Activated CD8-positive, alpha-beta memory T cell treated with anti-CD3 and anti-CD28 coated beads for 4 hours (primary cell): Measurements from ENCODE around the gene EBI3.
"Not testable (repeated sequence)": the region's sequence is repeated elsewhere in the genome, so short reads cannot be mapped to it uniquely, and the experiment has no call there.

Experiments used
- DNase-seq, 2 donors: peaks; one replicate each; pipeline ENCODE4 v3.0.0-alpha.2; 2020; ENCODE audit warnings: low read depth in 2 of 2

Gene EBI3

DNA sequence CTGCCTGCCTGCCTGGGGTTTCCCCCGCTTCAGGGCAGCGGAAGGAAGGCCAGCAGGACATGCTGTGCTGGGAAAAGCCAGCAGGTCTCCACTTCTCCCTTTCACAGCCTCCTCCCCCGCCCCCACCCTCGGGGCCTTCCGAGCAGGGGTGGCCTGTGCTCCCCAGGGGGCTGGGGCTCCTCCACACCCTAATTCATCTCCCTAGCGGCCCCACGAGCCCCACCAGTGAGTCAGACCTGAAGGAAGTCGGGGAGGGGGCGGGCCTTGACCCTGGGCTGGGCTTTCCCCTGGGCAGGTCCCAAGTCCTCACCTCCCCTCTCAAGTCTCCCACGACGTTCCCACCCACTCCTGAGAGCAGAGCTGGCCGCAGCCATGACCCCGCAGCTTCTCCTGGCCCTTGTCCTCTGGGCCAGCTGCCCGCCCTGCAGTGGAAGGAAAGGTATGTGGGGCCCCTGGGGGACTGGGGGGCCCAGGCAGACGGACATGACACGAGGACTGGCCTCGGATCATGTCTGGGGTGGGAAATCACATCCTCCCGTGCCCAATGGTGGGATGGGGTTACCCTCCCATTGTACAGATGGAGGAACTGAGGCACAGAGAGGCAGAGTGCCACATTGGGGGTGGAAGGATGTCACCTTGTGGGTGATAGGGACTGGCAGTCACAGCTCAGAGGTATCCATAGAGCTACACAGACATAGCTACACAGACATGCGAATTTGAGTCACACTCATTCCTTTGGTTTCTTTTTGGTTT, at the start of gene EBI3:
TSS of gene EBI3 (plus strand) at position 345 of the 753 bp plus-strand sequence. CDS start at position 373, 28 bp downstream.
- peak in 1 of 2 donors; percentile 6 for DNase-seq

DNA sequence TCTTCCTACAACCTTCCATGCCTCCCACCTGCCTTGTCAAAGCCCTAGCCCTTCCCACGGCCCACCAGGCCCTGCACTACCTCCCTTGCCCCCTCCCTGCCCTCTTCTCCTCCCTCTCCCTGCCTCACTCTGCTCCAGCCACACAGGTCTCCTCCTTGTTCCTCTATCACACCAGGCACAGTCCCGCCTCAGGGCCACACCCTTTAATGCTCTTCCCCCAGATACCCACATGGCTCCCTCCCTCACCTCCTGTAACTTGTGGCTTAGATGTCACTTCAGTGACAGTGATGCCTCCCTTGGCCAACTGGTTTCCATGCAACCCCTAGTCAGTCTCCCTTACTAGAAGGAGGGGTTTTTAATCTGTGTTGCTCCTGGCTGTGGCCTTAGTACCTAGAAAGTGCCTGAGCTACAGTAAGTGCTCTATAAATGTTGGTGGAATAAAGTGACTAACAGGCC, 48.2 kb upstream of the EBI3 start:
- DNase-seq, result no peak

- peak; percentile 91 to 94 for DNase-seq
Measured at GRCh38 chr19:4182084-4182810, 47.1 kb upstream of the EBI3 start, which contains the start of the genes ANKRD24 and SIRT6. Gene ANKRD24, plus strand, starts transcription at chr19:4182689. Its CDS starts 3,737 bp downstream, at chr19:4186426. Gene SIRT6, minus strand, starts transcription at chr19:4182563. Its CDS starts 24 bp downstream, at chr19:4182539.

DNA sequence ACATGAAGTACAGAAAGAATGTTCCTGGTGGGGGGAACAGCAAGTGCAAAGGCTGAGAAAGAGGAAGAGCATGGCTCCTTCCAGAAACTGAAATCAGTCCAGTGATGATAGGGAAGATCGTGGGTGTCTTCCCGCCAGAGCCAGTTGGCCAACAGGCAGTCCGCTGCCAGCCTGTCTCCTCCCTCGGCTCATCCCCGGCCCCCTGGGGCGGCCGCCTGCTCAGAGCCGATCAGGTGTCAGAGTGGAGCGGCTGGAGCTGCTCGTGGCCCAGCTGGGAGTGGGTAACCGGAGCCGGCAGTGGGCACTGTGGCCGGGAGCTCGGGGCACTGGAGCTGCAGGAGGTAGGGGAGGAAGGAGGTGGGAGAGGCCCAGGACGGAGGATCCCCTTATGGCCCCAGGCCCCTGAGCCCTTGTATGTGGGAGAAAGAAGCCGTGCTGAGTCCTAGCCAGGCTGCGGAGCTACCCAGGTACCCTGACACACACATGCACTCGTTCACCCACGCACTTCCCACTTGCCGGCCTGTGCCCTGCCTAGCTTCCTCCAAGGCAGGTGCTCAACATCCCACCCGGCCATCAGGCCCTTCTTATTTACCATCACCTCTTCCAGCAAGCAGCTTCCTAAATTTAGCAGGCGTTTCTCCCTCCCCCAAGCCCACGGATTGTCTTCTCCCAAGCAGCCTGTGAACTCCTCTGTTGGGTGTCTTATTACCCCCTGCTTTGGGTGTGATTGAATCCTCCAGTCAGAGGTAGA, 45.2 kb upstream of the EBI3 start:
- DNase-seq, result no peak

- DNase-seq, result no peak
Measured at GRCh38 chr19:4184718-4185352, 44.5 kb upstream of the EBI3 start.

- DNase-seq, result no peak
Measured at GRCh38 chr19:4185413-4186086, 43.8 kb upstream of the EBI3 start.

GRCh38 chr19:4186087-4186993, 43.0 kb upstream of the EBI3 start:
- DNase-seq, result peak; percentile 51

- no peak for DNase-seq
Measured at GRCh38 chr19:4187313-4188122, 41.8 kb upstream of the EBI3 start.

DNA sequence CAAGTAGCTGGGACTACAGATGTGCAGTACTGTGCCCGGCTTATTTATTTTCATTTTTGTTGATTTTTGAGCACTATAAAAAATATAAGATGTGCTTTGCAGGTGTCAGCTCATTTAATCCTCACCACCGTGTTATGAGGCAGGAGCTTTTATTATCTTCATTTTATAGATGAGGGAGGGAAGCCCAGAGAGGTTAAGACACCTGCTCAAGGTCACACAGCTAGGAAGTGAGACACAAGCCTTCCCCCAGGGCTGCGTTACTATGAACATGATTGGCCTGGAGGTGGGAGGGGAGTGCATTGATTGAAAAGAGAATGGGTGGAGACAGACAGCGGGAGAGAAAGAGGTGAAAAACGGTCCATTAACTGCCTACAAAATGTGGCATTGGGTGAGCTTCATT, 39.7 kb upstream of the EBI3 start:
- no peak for DNase-seq

DNA sequence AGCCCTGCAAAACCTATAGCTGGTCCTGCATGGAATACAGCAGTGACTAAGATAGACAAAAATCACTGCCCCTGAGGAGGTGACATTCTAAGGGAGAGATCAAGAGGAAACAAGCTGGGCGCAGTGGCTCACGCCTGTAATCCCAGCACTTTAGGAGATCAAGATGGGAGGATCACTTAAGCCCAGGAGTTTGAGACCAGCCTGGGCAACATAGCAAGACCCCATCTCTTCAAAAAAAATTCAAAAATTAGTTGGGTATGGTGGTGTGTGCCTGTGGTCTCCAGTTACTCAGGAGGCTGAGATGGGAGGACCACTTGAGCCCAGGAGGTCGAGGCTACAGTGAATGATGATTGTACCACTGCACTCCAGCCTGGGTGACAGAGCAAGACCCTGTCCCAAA, 36.8 kb upstream of the EBI3 start:
- DNase-seq, result not testable (repeated sequence)

DNA sequence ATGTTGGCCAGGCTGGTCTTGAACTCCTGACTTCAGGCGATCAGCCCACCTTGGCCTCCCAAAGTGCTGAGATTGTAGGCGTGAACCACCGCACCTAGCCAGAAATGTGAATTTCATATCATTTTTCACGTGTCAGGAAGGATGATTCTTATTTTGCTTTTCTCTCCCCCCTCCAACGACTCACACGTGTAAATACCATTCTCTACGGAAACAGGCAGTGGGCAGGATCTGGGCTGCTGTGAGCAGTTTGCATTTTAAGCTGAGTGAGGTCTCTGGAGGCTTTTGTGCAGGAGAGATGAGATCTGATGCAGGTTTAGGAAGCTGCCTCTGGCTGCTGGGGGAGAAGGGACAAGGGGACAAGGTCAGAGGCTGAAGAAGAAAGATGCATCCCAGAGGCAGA, 35.0 kb upstream of the EBI3 start:
- DNase-seq, result no peak

DNA sequence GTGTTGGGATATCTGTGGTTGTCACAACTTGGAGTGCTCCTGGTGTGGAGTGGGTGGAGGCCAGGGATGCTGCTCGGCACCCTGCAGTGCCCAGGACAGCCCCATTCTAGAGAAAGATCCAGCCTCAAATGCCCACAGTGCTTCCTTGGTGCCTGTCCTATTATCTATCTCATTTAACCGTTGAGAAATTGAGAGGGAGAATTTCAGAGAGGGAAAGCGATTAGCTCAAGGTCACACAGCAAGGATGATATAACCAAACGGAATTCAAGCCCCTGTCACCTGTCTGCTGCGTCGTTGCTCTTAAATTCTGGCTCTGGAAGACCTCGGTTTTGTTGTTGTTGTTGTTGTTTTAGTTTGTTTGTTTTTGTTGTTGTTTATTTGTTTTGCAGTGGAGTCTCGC, 33.3 kb upstream of the EBI3 start:
- DNase-seq, result no peak

DNA sequence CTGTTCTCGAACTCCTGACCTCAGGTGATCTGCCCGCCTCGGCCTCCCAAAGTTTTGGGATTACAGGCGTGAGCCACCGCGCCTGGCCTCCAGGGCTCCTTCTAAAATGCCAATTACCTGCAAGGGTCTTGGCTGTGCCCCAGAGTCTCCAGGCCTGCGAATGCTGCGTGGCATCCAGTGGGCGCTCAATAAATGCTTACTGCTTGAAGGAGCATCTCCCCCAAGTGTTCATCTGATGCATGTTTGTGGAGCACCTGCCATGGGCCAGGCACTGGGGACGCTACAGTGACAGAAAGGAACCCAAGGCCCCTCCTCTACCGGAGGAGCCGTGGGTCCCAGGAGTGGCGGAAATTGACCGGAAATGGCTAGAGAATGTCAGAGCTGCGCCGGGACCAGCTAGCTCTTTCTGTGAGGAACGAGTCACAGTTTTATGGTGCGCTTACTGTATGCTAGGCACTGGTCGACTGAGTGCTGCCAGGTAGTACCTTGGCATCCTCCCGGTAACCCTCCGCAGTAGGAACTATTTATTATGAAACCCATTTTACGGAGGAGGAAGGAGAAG, 32.7 kb upstream of the EBI3 start:
- no peak for DNase-seq

GRCh38 chr19:4197228-4197624, 32.1 kb upstream of the EBI3 start:
- no peak for DNase-seq

DNA sequence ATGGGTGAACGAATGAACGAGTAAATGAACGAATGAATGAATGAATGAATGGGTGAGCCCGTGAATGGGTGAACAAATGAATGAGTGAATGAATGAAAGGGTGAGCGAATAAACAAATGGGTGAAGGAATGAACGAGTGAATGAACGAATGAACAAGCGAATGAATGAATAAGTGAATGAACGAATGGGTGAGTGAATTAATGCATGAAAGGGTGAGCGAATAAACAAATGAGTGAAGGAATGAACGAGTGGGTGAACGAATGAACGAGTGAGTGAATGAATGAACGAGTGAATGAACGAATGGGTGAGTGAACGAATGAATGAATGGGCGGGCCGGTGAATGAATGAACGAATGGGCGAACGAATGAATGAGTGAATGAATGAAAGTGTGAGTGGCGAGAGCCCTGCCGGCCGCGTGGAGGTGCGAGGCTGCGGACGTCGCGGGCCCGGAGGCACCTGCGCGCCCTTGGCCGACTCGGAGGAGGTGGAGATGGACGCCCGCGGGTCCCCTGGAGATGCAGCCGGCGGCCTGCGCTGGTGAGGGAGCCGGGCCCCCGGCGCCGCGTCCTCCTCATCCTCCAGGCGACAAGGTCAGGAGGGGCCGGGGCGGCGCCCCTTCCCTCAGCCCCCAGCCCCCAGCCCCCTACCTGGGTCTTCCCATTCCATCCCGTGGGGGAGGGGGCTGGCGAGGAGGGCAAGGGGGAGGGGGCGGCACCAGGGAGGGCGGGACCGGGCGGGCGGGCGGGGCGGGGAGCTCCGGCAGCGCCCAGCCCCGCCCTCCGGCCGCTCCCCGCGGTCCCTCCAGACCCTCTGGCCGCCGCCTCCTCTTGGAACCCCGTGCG, 31.5 kb upstream of the EBI3 start:
- no peak for DNase-seq

DNA sequence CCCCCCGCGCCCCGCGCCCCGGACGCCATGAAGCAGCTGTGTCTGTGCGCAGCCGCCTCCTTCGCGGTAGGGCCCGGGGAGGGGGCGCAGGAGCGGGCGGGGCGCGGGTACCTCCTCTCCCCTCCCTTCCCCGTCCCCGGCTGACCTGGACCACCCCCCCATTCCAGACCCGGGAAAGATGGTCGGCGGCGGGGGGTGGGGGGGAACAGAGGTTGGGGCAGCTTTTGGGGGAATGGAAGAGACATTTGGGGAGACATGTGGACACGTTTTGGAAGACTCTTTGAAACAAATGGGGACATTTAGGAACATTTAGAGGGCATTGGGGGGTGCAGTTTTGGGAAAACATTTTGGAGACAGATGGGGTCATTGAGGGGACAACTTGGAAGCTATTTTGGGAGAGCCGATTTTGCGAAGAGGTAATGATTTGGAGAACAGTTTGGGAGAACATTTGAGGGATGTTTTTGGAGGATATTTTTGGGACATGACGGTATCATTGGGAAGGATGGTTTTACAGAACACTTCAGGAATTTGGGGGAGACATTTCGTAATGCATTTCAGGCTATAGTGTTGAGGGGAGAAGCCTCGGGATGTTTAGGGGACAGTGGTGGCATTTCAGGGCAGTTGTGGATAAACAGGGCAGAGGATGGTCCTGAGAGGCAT, 30.7 kb upstream of the EBI3 start:
- DNase-seq, result no peak

DNA sequence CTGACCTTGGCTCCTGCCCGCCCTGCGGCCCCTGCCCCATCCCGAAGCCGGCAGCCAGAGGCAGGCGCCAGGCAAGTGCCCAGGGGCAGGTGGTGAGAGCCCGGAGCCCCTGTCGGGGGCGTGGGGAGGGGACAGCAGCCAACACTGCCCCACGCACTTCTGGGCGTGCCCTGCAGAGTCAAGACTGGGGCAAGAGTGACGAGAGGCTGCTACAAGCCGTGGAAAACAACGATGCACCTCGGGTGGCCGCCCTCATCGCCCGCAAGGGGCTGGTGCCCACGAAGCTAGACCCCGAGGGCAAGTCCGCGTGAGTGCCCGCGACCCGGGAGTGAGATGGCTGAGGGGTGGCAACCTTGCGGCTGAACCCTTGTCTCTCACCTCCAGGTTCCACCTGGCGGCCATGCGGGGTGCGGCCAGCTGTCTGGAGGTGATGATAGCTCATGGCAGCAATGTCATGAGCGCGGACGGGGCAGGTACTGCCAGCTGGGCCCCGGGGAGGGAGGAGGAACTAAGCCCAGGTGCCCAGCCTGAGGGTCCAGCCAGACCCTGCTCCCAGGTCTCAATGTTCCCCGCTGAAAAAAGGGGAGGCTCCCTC, 29.5 kb upstream of the EBI3 start:
- no peak for DNase-seq
